Ishikawa (cell line): ENCODE results near the gene ADAMTSL1.

Experiments used
- EGR1 ChIP-seq: IDR thresholded peaks from 2 replicates; pipeline ENCODE4 v1.6.1; 2012
- EP300 ChIP-seq: IDR thresholded peaks from 2 replicates; pipeline ENCODE4 v1.6.1; 2012; ENCODE audit warnings: borderline replicate concordance
- MAX ChIP-seq: IDR thresholded peaks from 2 replicates; pipeline ENCODE4 v1.6.1; 2012
- NFIC ChIP-seq: IDR thresholded peaks from 2 replicates; pipeline ENCODE4 v1.6.1; 2012
- RAD21 ChIP-seq: IDR thresholded peaks from 2 replicates; pipeline ENCODE4 v1.6.1; 2012; ENCODE audit warnings: low read depth
- YY1 ChIP-seq: IDR thresholded peaks from 2 replicates; pipeline ENCODE4 v1.6.1; 2012; ENCODE audit warnings: low read depth
- ZBTB7A ChIP-seq: IDR thresholded peaks from 2 replicates; pipeline ENCODE4 v1.6.1; 2012; ENCODE audit warnings: low read depth

GRCh38 chr9:18705796-18706392 lies 231.9 kb downstream of the ADAMTSL1 start:
- no peak for TF ChIP-seq MAX
- TF ChIP-seq EP300, result no peak
- no peak for TF ChIP-seq ZBTB7A
- TF ChIP-seq EGR1, result no peak
- TF ChIP-seq YY1, result no peak
- TF ChIP-seq RAD21, result no peak
- no peak for TF ChIP-seq NFIC
